HG02759 (cell line): Measurements from ENCODE around the gene FBP2.
"Not testable (repeated sequence)": the region's sequence is repeated elsewhere in the genome, so short reads cannot be mapped to it uniquely, and the experiment has no call there.

Experiments
- ATAC-seq: cut with Tn5 transposase; IDR thresholded peaks from one replicate; pipeline ENCODE4 v1.9.1; 2021; ENCODE audit warnings: mild to moderate bottlenecking, moderate library complexity; ENCODE audit not compliant: unreplicated experiment

FBP2 gene

GRCh38 chr9:94564279-94564678 lies 29.3 kb downstream of the FBP2 start:
- ATAC-seq, result not testable (repeated sequence)

- ATAC-seq, result no peak
Observed at GRCh38 chr9:94563548-94563947, 30.1 kb downstream of the FBP2 start.

GRCh38 chr9:94560237-94560636 lies 33.4 kb downstream of the FBP2 start:
- no peak for ATAC-seq

- ATAC-seq, result no peak
Observed at GRCh38 chr9:94557376-94557775, 36.2 kb downstream of the FBP2 start.

- no peak for ATAC-seq
Observed at GRCh38 chr9:94554439-94555331, 38.9 kb downstream of the FBP2 start, which contains the start of gene PCAT7. Gene PCAT7 (plus strand): TSS chr9:94555083.

- ATAC-seq, result no peak
Observed at GRCh38 chr9:94554078-94554438, 39.6 kb downstream of the FBP2 start.

GRCh38 chr9:94553029-94553938 lies 40.3 kb downstream of the FBP2 start:
- no peak for ATAC-seq

GRCh38 chr9:94545940-94546339 lies 47.7 kb downstream of the FBP2 start:
- no peak for ATAC-seq

GRCh38 chr9:94544335-94544734 lies 49.3 kb downstream of the FBP2 start:
- ATAC-seq, result not testable (repeated sequence)

GRCh38 chr9:94538908-94539307 lies 54.7 kb downstream of the FBP2 start:
- no peak for ATAC-seq

GRCh38 chr9:94534901-94535300 lies 58.7 kb downstream of the FBP2 start:
- no peak for ATAC-seq

GRCh38 chr9:94533601-94534000 lies 60.0 kb downstream of the FBP2 start:
- no peak for ATAC-seq

GRCh38 chr9:94533155-94533554 lies 60.5 kb downstream of the FBP2 start:
- no peak for ATAC-seq

GRCh38 chr9:94528886-94529285 lies 64.7 kb downstream of the FBP2 start:
- no peak for ATAC-seq

GRCh38 chr9:94526951-94527350 lies 66.7 kb downstream of the FBP2 start:
- ATAC-seq, result no peak

- no peak for ATAC-seq
Observed at GRCh38 chr9:94526271-94526670, 67.4 kb downstream of the FBP2 start.

- no peak for ATAC-seq
Observed at GRCh38 chr9:94525396-94526035, 68.1 kb downstream of the FBP2 start.

- no peak for ATAC-seq
Observed at GRCh38 chr9:94517254-94517653, 76.4 kb downstream of the FBP2 start.

- no peak for ATAC-seq
Observed at GRCh38 chr9:94514722-94515121, 78.9 kb downstream of the FBP2 start.

GRCh38 chr9:94511955-94512265 lies 81.7 kb downstream of the FBP2 start:
- no peak for ATAC-seq

GRCh38 chr9:94511134-94511954 lies 82.3 kb downstream of the FBP2 start:
- no peak for ATAC-seq
